Ascending aorta (tissue), 2 donors: ENCODE results near the gene ANXA10. TPM values are rescaled to one million over a fixed set of nuclear protein-coding genes. Genes with fewer than 3 reads are reported as not detected.

Source experiments
- DNase-seq, 2 donors: peaks; one replicate each; pipeline ENCODE4 v3.0.0-alpha.2; 2019; ENCODE audit warnings: low spot score in 2 of 2
- H3K27ac ChIP-seq, 2 donors: fragments of 200-600 bp; sonication (generic); one replicate each; pipeline ENCODE4 v1.5.1; 2016 to 2017; ENCODE audit warnings: mild to moderate bottlenecking in 1 of 2
- H3K27me3 ChIP-seq: fragments of 200-600 bp; sonication (generic); one replicate; pipeline ENCODE4 v1.5.1; 2017
- H3K36me3 ChIP-seq, 2 donors: fragments of 200-600 bp; sonication (generic); one replicate each; pipeline ENCODE4 v1.5.1; 2016
- H3K4me1 ChIP-seq, 2 donors: fragments of 200-600 bp; sonication (generic); one replicate each; pipeline ENCODE4 v1.5.1; 2016 to 2017; ENCODE audit warnings: mild to moderate bottlenecking in 1 of 2
- H3K4me3 ChIP-seq, 2 donors: fragments of 200-600 bp; sonication (generic); one replicate each; pipeline ENCODE4 v1.5.1; 2016 to 2017; ENCODE audit warnings: mild to moderate bottlenecking in 1 of 2
- H3K9me3 ChIP-seq, 2 donors: fragments of 200-600 bp; sonication (generic); one replicate each; pipeline ENCODE4 v1.5.1; 2016
- intact Hi-C: fragments of 100-400 bp; cut with DNase I; formaldehyde crosslinking; loops from one replicate; pipeline ENCODE4 v1.15.1; 2023
- total RNA-seq: library from RNA; depleted of rRNA; stranded (reverse); fragments of >200 nt; gene quantifications from one replicate; pipeline ENCODE4 v1.1.0, GENCODE V29; 2016
- TF ChIP-seq, protein P1 (sequence below), 3 experiments: fragments of 200-600 bp in 2 of 3; fragments of 450-650 bp in 1 of 3; sonication (generic) in 2 of 3; IDR thresholded peaks; one replicate each; pipeline ENCODE4 v1.5.1; 2016 to 2019; ENCODE audit warnings: antibody characterized with exemption in 3 of 3, mild to moderate bottlenecking in 1 of 3, moderate library complexity in 1 of 3

Gene ANXA10
- total RNA-seq, 1 donor from 2014 or later: not detected

DNA sequence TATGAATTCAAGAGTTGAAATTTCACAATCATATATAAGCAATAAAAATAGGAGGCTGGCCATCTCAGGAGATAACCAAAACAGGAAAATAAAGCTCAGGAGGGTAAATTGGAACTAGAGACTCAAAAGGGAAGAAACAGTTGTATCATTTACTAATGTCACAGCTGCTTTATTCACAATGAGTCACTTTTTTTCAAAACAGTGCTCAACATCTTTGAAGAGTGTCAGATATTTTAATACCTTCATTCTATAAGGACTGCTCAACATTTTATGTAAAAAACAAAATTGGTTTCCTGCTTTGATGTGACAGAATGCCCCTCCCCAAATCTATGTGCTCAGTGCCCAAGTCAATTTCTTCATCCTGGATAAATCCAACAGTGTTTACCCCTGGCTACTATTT lies 128.6 kb downstream of the ANXA10 start:
- Histone ChIP-seq H3K27ac (no peak overlapping the region), H3K4me3 (no peak overlapping the region), H3K4me1 (no peaks in the 10 kb centered on the region), H3K27me3 (no peaks in the 10 kb centered on the region), H3K9me3 (peaks cover 0 to 9% of the 10 kb centered on the region in 2 donors), H3K36me3 (peaks cover 23 to 53% of the 10 kb centered on the region in 2 donors)
- intact Hi-C loops: no loop called here
- TF ChIP-seq, protein P1, sequence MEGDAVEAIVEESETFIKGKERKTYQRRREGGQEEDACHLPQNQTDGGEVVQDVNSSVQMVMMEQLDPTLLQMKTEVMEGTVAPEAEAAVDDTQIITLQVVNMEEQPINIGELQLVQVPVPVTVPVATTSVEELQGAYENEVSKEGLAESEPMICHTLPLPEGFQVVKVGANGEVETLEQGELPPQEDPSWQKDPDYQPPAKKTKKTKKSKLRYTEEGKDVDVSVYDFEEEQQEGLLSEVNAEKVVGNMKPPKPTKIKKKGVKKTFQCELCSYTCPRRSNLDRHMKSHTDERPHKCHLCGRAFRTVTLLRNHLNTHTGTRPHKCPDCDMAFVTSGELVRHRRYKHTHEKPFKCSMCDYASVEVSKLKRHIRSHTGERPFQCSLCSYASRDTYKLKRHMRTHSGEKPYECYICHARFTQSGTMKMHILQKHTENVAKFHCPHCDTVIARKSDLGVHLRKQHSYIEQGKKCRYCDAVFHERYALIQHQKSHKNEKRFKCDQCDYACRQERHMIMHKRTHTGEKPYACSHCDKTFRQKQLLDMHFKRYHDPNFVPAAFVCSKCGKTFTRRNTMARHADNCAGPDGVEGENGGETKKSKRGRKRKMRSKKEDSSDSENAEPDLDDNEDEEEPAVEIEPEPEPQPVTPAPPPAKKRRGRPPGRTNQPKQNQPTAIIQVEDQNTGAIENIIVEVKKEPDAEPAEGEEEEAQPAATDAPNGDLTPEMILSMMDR (IDR thresholded peaks at IDR 0.05): no peak
- no peak for DNase-seq

DNA sequence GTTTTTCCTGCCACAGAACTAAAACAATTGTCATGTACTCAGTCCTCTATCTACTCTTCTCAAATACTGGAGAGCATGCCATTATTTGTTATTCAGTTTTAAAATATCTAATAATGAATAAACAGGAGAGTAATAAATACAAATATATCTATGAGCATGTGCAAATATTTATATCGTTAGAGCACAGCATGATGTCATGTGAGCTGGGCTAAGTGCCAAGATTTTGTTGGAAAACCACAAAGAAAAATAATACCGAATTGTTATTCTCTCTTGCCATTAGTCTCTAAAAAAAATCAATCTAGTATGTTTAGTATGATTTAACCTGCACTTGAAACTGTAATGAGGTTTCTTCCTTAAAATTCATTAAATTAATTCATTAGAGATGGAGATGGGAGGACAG lies 129.0 kb downstream of the ANXA10 start:
- H3K27me3 ChIP-seq: no peaks in the 10 kb centered on the region
- peaks cover 0 to 9% of the 10 kb centered on the region in 2 donors for H3K9me3 ChIP-seq
- no peaks in the 10 kb centered on the region for H3K4me1 ChIP-seq
- H3K4me3 ChIP-seq: no peak overlapping the region
- H3K36me3 ChIP-seq: peaks cover 23 to 53% of the 10 kb centered on the region in 2 donors
- no peak overlapping the region for H3K27ac ChIP-seq
- TF ChIP-seq, protein P1 (IDR thresholded peaks at IDR 0.05): no peak
- DNase-seq: no peak
- intact Hi-C loops: no loop called here

Other genes starting within 250 kb of the ANXA10 start
- 15.3 TPM for gene DDX60, start 226.2 kb downstream of the ANXA10 start, total RNA-seq